Sigmoid colon (tissue), 4 donors: ENCODE measurements around the gene CRABP1.

Experiments used
- POLR2A ChIP-seq, 2 donors: fragments of 450-650 bp; IDR thresholded peaks; one replicate each; pipeline ENCODE4 v1.6.1; 2016; ENCODE audit warnings: antibody characterized with exemption in 2 of 2, mild to moderate bottlenecking in 2 of 2, moderate library complexity in 2 of 2
- POLR2AphosphoS5 ChIP-seq, 4 donors: sonication (generic); formaldehyde crosslinking; IDR thresholded peaks; one replicate each; pipeline ENCODE4 v1.6.1; 2017; ENCODE audit warnings: antibody characterized with exemption in 4 of 4
- TF ChIP-seq, protein P1 (sequence below), 4 experiments: fragments of 450-650 bp in 3 of 4; fragments of 200-600 bp in 1 of 4; IDR thresholded peaks; one replicate each; pipeline ENCODE4 v1.5.1; 2016 to 2019; ENCODE audit warnings: antibody characterized with exemption in 4 of 4, mild to moderate bottlenecking in 3 of 4, moderate library complexity in 2 of 4

DNA sequence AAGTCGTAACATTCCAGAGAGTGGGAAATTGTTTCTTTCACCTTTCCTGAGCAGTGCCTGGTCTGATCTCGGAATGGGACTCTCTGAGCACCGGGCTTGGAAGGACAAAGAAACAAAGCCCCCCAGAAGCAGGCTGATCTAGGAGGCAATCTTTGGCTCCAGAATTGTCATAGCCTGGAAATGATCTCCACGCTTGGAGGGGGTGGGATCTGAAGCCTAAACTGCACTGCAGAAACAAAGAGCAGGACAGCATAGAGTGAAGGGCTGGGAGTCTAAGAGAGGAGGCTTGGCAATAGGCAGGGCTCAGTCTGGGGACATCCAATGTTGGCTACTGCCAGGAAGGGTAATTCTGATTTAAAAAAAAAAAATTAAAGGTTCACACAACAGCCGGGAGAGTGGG, 1.9 kb downstream of the CRABP1 start:
- TF ChIP-seq POLR2A (IDR thresholded peaks at IDR 0.05) (no peak), POLR2AphosphoS5 (IDR thresholded peaks at IDR 0.05) (no peak)
- TF ChIP-seq, protein P1, sequence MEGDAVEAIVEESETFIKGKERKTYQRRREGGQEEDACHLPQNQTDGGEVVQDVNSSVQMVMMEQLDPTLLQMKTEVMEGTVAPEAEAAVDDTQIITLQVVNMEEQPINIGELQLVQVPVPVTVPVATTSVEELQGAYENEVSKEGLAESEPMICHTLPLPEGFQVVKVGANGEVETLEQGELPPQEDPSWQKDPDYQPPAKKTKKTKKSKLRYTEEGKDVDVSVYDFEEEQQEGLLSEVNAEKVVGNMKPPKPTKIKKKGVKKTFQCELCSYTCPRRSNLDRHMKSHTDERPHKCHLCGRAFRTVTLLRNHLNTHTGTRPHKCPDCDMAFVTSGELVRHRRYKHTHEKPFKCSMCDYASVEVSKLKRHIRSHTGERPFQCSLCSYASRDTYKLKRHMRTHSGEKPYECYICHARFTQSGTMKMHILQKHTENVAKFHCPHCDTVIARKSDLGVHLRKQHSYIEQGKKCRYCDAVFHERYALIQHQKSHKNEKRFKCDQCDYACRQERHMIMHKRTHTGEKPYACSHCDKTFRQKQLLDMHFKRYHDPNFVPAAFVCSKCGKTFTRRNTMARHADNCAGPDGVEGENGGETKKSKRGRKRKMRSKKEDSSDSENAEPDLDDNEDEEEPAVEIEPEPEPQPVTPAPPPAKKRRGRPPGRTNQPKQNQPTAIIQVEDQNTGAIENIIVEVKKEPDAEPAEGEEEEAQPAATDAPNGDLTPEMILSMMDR (IDR thresholded peaks at IDR 0.05), result no peak
